HG03025 (cell line): ENCODE data around the gene TAF7L.

ENCODE experiments used
- ATAC-seq: cut with Tn5 transposase; IDR thresholded peaks from one replicate; pipeline ENCODE4 v1.9.1; 2021; ENCODE audit warnings: mild to moderate bottlenecking, moderate library complexity; ENCODE audit not compliant: unreplicated experiment, low FRiP score

The TAF7L gene

DNA sequence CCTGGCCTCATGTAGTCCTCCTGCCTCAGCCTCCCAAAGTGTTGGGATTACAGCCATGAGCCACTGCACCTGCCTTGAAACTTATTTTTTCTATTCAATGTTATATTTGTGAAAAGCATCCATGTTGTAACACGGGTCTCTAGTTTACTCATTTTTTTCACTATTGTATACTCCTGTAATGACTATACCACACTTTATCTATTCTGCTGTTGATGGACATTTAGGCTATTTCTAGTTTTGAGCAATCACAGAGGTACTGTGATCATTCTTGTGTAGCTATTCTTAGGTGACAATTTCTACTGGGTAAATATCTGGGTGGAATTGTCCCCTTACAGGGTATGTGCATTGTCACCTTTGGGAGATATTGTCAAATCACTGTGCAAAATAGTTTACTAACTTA, 67.9 kb downstream of the TAF7L start:
- ATAC-seq, result no peak

DNA sequence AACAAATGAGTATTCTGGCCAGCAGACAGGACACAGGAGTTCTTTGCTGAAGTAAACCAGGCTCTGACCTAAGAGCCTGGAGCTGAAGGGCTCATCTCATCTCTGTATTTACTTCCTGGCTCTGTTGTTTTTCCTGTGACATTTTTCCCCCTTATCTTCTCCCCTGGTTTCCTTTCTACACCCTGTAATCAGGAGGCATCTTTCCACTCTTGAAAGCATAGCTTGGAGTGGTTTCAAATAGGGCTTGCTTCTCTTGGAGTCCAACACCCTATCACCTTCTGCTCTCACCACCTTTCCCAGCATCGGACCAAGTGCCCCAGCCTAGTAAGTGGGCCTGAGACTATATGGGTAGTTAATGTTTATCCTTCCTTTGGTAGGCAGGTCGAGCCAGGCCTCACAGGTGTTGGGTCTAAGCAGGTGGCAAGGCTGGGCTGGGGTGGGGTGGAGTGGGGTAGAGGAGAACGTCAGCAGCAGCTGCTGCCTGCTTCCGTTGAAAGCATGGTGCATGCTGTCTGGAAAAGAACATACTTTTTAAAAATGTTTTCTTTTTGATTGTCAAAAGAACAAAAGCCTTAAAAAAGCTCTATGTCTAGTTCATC, 70.4 kb downstream of the TAF7L start:
- ATAC-seq, result no peak

DNA sequence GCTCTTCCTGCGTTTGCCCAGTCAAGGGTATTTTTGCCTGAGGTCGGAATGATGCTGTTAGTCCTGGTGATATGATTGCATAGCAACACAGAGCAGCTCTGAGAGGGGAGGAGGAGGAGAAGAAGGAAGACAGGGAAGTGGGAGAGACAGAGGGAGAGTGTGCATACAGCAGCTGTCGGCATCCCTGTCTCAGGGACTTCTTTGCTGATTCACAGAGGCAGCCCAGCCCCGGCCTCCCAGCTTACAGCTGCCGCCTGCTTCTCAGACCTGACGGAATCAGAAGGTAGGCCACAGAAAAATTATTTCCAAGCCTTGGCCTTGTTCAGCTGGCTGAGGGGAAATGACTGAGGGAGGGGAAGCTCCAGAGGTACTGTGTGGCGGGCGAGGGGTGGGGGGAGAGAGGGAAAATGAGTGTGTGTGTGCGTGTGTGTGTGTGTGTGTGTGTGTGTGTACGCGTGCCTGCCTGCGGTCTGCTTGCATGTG, 71.2 kb downstream of the TAF7L start:
- ATAC-seq, result no peak

DNA sequence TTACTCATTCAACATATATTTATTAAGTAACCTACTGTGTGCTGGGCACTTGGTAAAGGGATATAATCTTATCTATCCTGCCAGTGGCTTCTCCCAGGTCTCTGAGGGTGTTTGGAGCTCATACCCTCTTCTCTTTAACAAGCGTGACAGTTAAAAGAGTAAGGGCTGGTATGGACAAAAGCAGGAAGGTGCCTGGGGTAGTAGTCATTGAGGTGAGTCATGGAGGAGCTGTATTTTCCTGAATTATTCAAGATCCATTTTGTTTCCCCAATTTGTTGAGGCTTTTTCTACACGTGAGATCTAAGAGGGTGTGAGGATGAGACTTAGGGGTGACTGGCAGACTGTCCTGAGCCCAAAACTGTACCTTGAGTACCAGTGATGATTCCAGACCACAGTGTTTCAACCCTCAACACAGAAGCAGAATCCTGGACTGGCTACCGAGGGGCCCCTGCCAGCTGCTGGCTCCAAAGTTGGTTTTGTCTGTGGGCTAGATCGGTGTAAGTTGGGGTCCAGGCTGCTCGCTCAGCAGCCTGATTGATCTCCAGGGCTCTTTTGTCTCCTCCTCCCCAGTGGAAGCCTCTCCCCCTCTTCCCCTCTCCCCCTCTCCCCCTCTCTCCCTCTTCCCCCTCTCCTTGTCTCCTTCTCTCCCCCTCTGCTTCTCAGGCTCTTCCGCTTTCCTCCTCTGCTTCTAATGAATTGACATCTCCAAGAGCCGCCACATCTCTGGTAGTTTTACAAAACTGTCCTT, 71.8 kb downstream of the TAF7L start, which contains the start of gene DRP2:
Gene DRP2, plus strand, starts transcription at position 671 of the 748 bp plus-strand sequence. CDS start 11,862 bp downstream, outside the sequence.
- ATAC-seq, result no peak
